K562 (cell line): ENCODE measurements around the gene NKAIN4. TPM values are rescaled to one million over a fixed set of nuclear protein-coding genes. Genes with fewer than 3 reads are reported as not detected.

ENCODE experiments used
- ATAC-seq: fragments of 200-7000 bp; cut with Tn5 transposase; 3 replicates; pipeline ENCODE4 v1.9.1; 2020; ENCODE audit warnings: moderate library complexity
- BruUV-seq: library from RNA; stranded (reverse); fragments of 400-500 nt; replicated peaks from 2 replicates; lab custom pipeline; 2021; lab: Mats Ljungman, UMichigan
- CTCF ChIA-PET: fragments of 300-600 bp; formaldehyde crosslinking; extraction: SDS; loops from one replicate; lab custom pipeline; 2021; ENCODE audit warnings: low intra/inter-chr PET ratio; lab: Yijun Ruan, JAX
- POLR2A ChIA-PET: fragments of 300-600, 350-650 bp; sonication (Branson Sonifier 250); formaldehyde crosslinking; extraction: SDS; loops from one replicate; lab custom pipeline; 2021; ENCODE audit warnings: antibody characterized with exemption, inconsistent platforms; lab: Yijun Ruan, JAX
- DNase-seq, 4 experiments: peaks; one replicate each; pipeline versions ENCODE4 v3.0.0 to v3.0.0-alpha.2; 2011 to 2018; ENCODE audit warnings: low spot score in 3 of 4, mixed read lengths in 3 of 4; ENCODE audit errors: extremely low read depth in 1 of 4
- FAIRE-seq: peaks from 2 replicates; lab custom pipeline; 2011; peaks lifted over from hg19 to GRCh38; lab: Jason Lieb, UNC
- H2AFZ ChIP-seq: 2 replicates; pipeline ENCODE4 v1.6.0; 2011; ENCODE audit warnings: low read depth, low read length, control low read depth, inconsistent platforms
- H3K27ac ChIP-seq: fragments of 200-600 bp; 3 replicates; pipeline ENCODE4 v1.8.0; 2011; ENCODE audit warnings: low read depth, mild to moderate bottlenecking, control low read depth, inconsistent platforms, low read length, moderate library complexity, mixed read lengths; ENCODE audit errors: extremely low read depth
- H3K27me3 ChIP-seq, 2 experiments: fragments of 300-600 bp in 1 of 2; 2 replicates in 1 of 2; 3 replicates in 1 of 2; pipeline versions ENCODE4 v1.6.0 to v1.8.0; 2011; ENCODE audit warnings: inconsistent platforms in 2 of 2, low read length in 2 of 2, mild to moderate bottlenecking in 1 of 2, mixed read lengths in 1 of 2, moderate library complexity in 1 of 2; ENCODE audit not compliant: control insufficient read depth in 2 of 2, insufficient read depth in 2 of 2
- H3K36me3 ChIP-seq: fragments of 300-600 bp; 3 replicates; pipeline ENCODE4 v1.8.0; 2011; ENCODE audit warnings: mild to moderate bottlenecking, low read length, inconsistent platforms; ENCODE audit not compliant: control insufficient read depth, insufficient read depth
- H3K4me1 ChIP-seq, 2 experiments: fragments of 200-600 bp in 1 of 2; replicated peaks in 1 of 2; 2 replicates in 1 of 2; 3 replicates in 1 of 2; pipeline versions ENCODE4 v1.5.1 to v1.8.0; 2011; ENCODE audit warnings: inconsistent platforms in 2 of 2, low read length in 2 of 2, mild to moderate bottlenecking in 1 of 2, mixed read lengths in 1 of 2, moderate library complexity in 1 of 2; ENCODE audit not compliant: control insufficient read depth in 2 of 2, insufficient read depth in 2 of 2
- H3K4me2 ChIP-seq: 2 replicates; pipeline ENCODE4 v1.6.1; 2011; ENCODE audit warnings: low read length, control low read depth, inconsistent platforms, mixed read lengths; ENCODE audit not compliant: insufficient read depth
- H3K4me3 ChIP-seq: fragments of 200-600 bp; sonication (generic), shearing (Covaris generic); 2 replicates; pipeline ENCODE4 v1.5.1; 2016; ENCODE audit warnings: control low read depth, inconsistent platforms
- H3K79me2 ChIP-seq: fragments of 200-600 bp; 3 replicates; pipeline ENCODE4 v1.8.0; 2011; ENCODE audit warnings: low read length, inconsistent platforms; ENCODE audit not compliant: control insufficient read depth, insufficient read depth
- H3K9ac ChIP-seq, 2 experiments: 2 replicates each; pipeline versions ENCODE4 v1.6.0 to v1.6.1; 2011; ENCODE audit warnings: low read depth in 2 of 2, low read length in 2 of 2, control low read depth in 1 of 2, inconsistent platforms in 1 of 2, mild to moderate bottlenecking in 1 of 2, mixed read lengths in 1 of 2; ENCODE audit not compliant: insufficient read depth in 1 of 2
- H3K9me1 ChIP-seq: one replicate; pipeline ENCODE4 v1.6.0; 2011; ENCODE audit warnings: inconsistent platforms, mild to moderate bottlenecking, low read length, moderate library complexity; ENCODE audit not compliant: control insufficient read depth, insufficient read depth
- H3K9me3 ChIP-seq: replicated peaks from 2 replicates; pipeline ENCODE4 v1.5.1; 2011; ENCODE audit warnings: low read depth, low read length, inconsistent platforms; ENCODE audit not compliant: control insufficient read depth, insufficient read depth
- H4K20me1 ChIP-seq: replicated peaks from 2 replicates; pipeline ENCODE4 v1.6.1; 2011; ENCODE audit warnings: low read length, inconsistent platforms, mixed read lengths; ENCODE audit not compliant: control insufficient read depth, insufficient read depth
- PATZ1 ChIP-seq: fragments of 250-450 bp; sonication (Bioruptor Pico); IDR thresholded peaks from 2 replicates; pipeline ENCODE4 v1.5.0; 2020; ENCODE audit warnings: mild to moderate bottlenecking, borderline replicate concordance
- POLR3G ChIP-seq: IDR thresholded peaks from 2 replicates; pipeline ENCODE4 v1.6.1; 2011; ENCODE audit not compliant: insufficient read length, insufficient replicate concordance; ENCODE audit errors: extremely low read depth
- PRPF4 ChIP-seq: fragments of 200-400 bp; formaldehyde crosslinking; IDR thresholded peaks from one replicate; pipeline ENCODE4 v1.6.1; 2017; ENCODE audit warnings: low read length, low read depth, mild to moderate bottlenecking; ENCODE audit not compliant: insufficient read depth, poor library complexity, severe bottlenecking
- RBFOX2 ChIP-seq: fragments of 200-400 bp; formaldehyde crosslinking; IDR thresholded peaks from 2 replicates; pipeline ENCODE4 v1.6.1; 2017; ENCODE audit warnings: low read depth, mild to moderate bottlenecking, low read length, moderate library complexity
- ZBTB33 ChIP-seq: sonication (generic); formaldehyde crosslinking; IDR thresholded peaks from 2 replicates; pipeline ENCODE4 v1.8.1; 2023; ENCODE audit warnings: mild to moderate bottlenecking, missing genetic modification reagents
- WGBS: fragments of 100-300 bp; shearing (Covaris generic); methylation state at CpG from one replicate; pipeline ENCODE4 v1.1.6; 2016; ENCODE audit warnings: low coverage, mixed read lengths; ENCODE audit not compliant: insufficient coverage; ENCODE audit errors: missing lambda C conversion rate; 5-methylcytosine and 5-hydroxymethylcytosine counted together
- in situ Hi-C: fragments of 300-500 bp; cut with MboI; formaldehyde crosslinking; loops from 4 replicates; pipeline ENCODE4 v1.15.0; 2018; ENCODE audit warnings: inconsistent platforms, mixed read lengths
- intact Hi-C: fragments of 100-400 bp; cut with micrococcal nuclease; formaldehyde crosslinking; loops from 2 replicates; pipeline ENCODE4 v1.14.2; 2022
- polyA plus RNA-seq, 8 experiments: library from polyadenylated mRNA; depleted of rRNA in 4 of 8; stranded (reverse) in 5 of 8; unstranded in 3 of 8; fragments of >200 nt; fragmentation: Nextera tagmentation in 2 of 8; fragmentation: Illumina TruSeq in 1 of 8; extraction: Ambion mirVana in 2 of 8; extraction: Trizol in 1 of 8; gene quantifications; 2 replicates each; pipeline versions ENCODE4 v1.2.1 to v1.2.3, GENCODE V29; 2011 to 2014; ENCODE audit warnings: inconsistent platforms in 1 of 8, missing spikeins in 1 of 8
- total RNA-seq, 7 experiments: library from RNA; depleted of rRNA in 6 of 7; stranded (reverse); fragments of >200 nt in 6 of 7; fragmentation: Illumina TruSeq in 2 of 7; extraction: Trizol in 2 of 7; gene quantifications; 2 replicates each; pipeline versions ENCODE4 v1.2.1 to v1.2.3, GENCODE V29; 2011 to 2021; ENCODE audit warnings: low replicate concordance in 1 of 7

The NKAIN4 gene
- total and polyA plus RNA-seq, 9 of the 15 experiments (the other 6 are each of a cell fraction or from before 2014, with no cell fraction given) = not detected

- no peak for ATAC-seq
- Histone ChIP-seq H3K27ac (no peak overlapping the region), H3K36me3 (peaks cover 82% of the 10 kb centered on the region; the same call in 2 of the 3 replicates), H3K9ac (no peak overlapping the region), H3K9me1 (peaks cover 3% of the 10 kb centered on the region), H3K9me3 (no peaks in the 10 kb centered on the region), H4K20me1 (no peaks in the 10 kb centered on the region; the same call in 1 of the 2 replicates), H3K4me1 (peaks cover 0 to 29% of the 10 kb centered on the region in 2 experiments; a peak in 2 of 5 replicates), H3K4me3 (no peak overlapping the region), H3K27me3 (no peaks in the 10 kb centered on the region), H3K4me2 (no peak overlapping the region), H3K79me2 (0 out of 3 replicates have a peak, but pooled peaks cover under 1% of the 10 kb centered on the region)
- WGBS = 95% methylated on average over 26 of the region's 38 CpGs
- no peak for DNase-seq
- in situ Hi-C loops = no loop called here
- intact Hi-C loops = no loop called here
- BruUV-seq = no TSS peak
- FAIRE-seq = no peak
- CTCF ChIA-PET = no interaction called here
- TF ChIP-seq PATZ1 (no peak), RBFOX2 (peak; percentile 57), POLR3G (no peak), PRPF4 (no peak), ZBTB33 (CRISPR knock-in tag) (peak; percentile 61; the same call in 1 of the 2 replicates)
- TF ChIP-seq, all 486 proteins: peak for 2
- H2AFZ ChIP-seq = no peak overlapping the region
- POLR2A ChIA-PET = interaction anchor here (0.6 to 5.2 kb wide), 7 partner anchors 9 to 523 kb away, joined by 3 to 28 read pairs (median 4); partner anchors contain the start of genes ARFGAP1 and COL20A1
Observed at GRCh38 chr20:63281742-63282665, 27.7 kb upstream of the NKAIN4 start.
